HAP-1 (cell line): ENCODE measurements around the gene GSK3A.
A peak's percentile ranks its signal among the peaks of the same experiment; 100 is the strongest.

ENCODE experiments used
- DNase-seq, 2 experiments: peaks; one replicate each; pipeline ENCODE4 v3.0.0-alpha.2; 2016 to 2020; ENCODE audit warnings: low spot score in 2 of 2
- H3K27me3 ChIP-seq: fragments of 250-450 bp; sonication (Bioruptor Pico); 2 replicates; pipeline ENCODE4 v1.5.1; 2020; ENCODE audit warnings: low read depth, mild to moderate bottlenecking, moderate library complexity
- H3K36me3 ChIP-seq: fragments of 250-450 bp; sonication (Bioruptor Pico); replicated peaks from 2 replicates; pipeline ENCODE4 v1.5.1; 2020; ENCODE audit warnings: mild to moderate bottlenecking
- H3K4me1 ChIP-seq: fragments of 250-450 bp; sonication (Bioruptor Pico); 2 replicates; pipeline ENCODE4 v1.5.1; 2020; ENCODE audit warnings: mild to moderate bottlenecking
- H3K4me3 ChIP-seq: fragments of 250-450 bp; sonication (Bioruptor Pico); 2 replicates; pipeline ENCODE4 v1.5.1; 2020; ENCODE audit warnings: mild to moderate bottlenecking, moderate library complexity
- H3K9me3 ChIP-seq: fragments of 250-450 bp; sonication (Bioruptor Pico); 2 replicates; pipeline ENCODE4 v1.5.1; 2020; ENCODE audit warnings: mild to moderate bottlenecking, moderate library complexity
- in situ Hi-C: fragments of 300-500 bp; cut with MboI; formaldehyde crosslinking; loops from 3 replicates; pipeline ENCODE4 v1.14.3; 2020; ENCODE audit warnings: low sequenced_read_pairs, inconsistent platforms, mixed read lengths

The GSK3A gene

DNA sequence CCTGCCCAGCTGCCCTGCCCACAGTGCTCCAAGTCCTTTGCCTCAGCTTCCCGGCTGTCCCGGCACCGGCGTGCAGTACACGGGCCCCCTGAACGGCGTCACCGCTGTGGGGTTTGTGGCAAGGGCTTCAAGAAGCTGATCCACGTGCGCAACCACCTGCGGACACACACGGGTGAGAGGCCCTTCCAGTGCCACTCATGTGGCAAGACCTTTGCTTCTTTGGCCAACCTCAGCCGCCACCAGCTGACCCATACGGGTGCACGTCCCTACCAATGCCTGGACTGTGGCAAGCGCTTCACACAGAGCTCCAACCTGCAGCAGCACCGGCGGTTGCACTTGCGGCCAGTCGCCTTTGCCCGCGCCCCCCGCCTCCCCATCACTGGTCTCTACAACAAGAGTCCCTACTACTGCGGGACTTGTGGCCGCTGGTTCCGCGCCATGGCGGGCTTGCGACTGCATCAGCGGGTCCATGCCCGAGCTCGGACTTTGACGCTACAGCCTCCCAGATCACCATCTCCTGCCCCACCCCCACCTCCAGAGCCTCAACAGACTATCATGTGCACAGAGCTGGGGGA, 16.6 kb downstream of the GSK3A start:
- H3K27me3 ChIP-seq, result no peaks in the 10 kb centered on the region
- in situ Hi-C loops, result no loop called here
- no peak for DNase-seq
- H3K4me3 ChIP-seq, result no peak overlapping the region
- H3K9me3 ChIP-seq, result no peaks in the 10 kb centered on the region
- H3K4me1 ChIP-seq, result peaks cover 5% of the 10 kb centered on the region
- H3K36me3 ChIP-seq, result peaks cover 66% of the 10 kb centered on the region

- no peak overlapping the region for H3K4me3 ChIP-seq
- in situ Hi-C loops, result no loop called here
Measured at GRCh38 chr19:42224940-42225717, 17.3 kb downstream of the GSK3A start.

GRCh38 chr19:42220751-42221097, 21.7 kb downstream of the GSK3A start:
- Histone ChIP-seq H3K36me3 (peaks cover 25% of the 10 kb centered on the region), H3K9me3 (no peaks in the 10 kb centered on the region), H3K4me3 (peak overlapping the region; percentile 69), H3K27me3 (no peaks in the 10 kb centered on the region), H3K4me1 (peaks cover 31% of the 10 kb centered on the region)
- DNase-seq, result no peak
- in situ Hi-C loops, result no loop called here

More at GRCh38 chr19:42224940-42225717, 17.3 kb downstream of the GSK3A start:
- H3K36me3 ChIP-seq, result peaks cover 62% of the 10 kb centered on the region
- no peak for DNase-seq
- H3K9me3 ChIP-seq, result no peaks in the 10 kb centered on the region
- H3K4me1 ChIP-seq, result peaks cover 6% of the 10 kb centered on the region
- H3K27me3 ChIP-seq, result no peaks in the 10 kb centered on the region

- peak; percentile 96 to 99 for DNase-seq
- Histone ChIP-seq H3K4me3 (peak within 1 kb of the TSS; percentile 69), H3K27me3 (no peaks in the 10 kb centered on the region), H3K36me3 (peaks cover 18% of the 10 kb centered on the region), H3K4me1 (peaks cover 31% of the 10 kb centered on the region), H3K9me3 (no peaks in the 10 kb centered on the region)
- in situ Hi-C loops, result no loop called here
Measured at GRCh38 chr19:42219812-42220750, 22.3 kb downstream of the GSK3A start, which contains the start of gene ZNF526. Gene ZNF526 (plus strand): TSS chr19:42220312. CDS start chr19:42224404, 4,092 bp downstream.

DNA sequence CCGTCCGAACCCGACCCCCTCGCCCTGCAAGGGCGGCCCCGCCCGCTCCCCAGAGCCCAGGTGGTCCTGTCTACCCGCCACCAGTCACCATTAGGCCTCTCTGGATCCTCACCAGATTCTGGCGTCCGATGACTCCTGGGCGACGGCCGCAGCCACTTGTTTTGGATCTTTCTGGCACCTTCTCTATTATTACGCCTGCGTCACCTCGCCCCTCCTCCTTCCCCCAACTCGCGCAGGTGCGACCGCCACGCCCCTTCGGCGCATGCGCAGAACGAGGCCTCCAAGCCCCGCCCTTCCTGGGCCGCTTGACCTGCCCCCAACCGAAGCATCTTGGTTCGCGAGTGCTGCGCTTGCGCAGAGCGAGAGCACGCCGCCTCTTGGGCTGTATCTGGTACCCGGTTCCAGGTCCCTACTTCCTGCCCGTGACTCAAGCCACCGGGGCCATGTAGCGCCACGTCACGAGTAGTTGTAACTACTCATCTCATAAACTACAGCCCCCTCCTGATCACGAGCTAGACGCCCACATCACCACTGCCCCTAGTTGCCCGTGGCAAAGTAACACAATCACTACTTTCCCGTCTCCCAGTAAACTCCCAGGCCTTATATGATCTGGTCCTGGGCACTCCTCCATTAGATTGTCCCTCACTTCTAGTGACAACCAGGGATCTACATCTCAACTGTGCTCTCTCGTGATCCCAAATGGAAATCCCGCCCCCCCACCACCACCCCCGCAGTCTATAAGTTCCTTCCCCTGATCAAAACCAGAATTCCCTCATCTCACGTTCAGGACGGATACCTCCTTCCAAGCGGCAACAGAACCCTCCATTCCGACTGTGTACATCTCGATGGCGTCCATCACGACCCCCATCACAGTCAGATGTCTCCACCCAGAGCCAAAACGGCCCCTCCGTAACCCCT, 24.6 kb downstream of the GSK3A start, which contains the start of gene DEDD2:
DEDD2 (minus strand) TSS at position 158 of the 918 bp plus-strand sequence. CDS start 670 bp downstream, outside the sequence.
- H3K27me3 ChIP-seq, result no peaks in the 10 kb centered on the region
- in situ Hi-C loops, result no loop called here
- H3K9me3 ChIP-seq, result no peaks in the 10 kb centered on the region
- peaks cover 31% of the 10 kb centered on the region for H3K4me1 ChIP-seq
- DNase-seq, result peak; percentile 83 to 97
- H3K36me3 ChIP-seq, result peaks cover 27% of the 10 kb centered on the region
- peak within 1 kb of the TSS; percentile 66 for H3K4me3 ChIP-seq

DNA sequence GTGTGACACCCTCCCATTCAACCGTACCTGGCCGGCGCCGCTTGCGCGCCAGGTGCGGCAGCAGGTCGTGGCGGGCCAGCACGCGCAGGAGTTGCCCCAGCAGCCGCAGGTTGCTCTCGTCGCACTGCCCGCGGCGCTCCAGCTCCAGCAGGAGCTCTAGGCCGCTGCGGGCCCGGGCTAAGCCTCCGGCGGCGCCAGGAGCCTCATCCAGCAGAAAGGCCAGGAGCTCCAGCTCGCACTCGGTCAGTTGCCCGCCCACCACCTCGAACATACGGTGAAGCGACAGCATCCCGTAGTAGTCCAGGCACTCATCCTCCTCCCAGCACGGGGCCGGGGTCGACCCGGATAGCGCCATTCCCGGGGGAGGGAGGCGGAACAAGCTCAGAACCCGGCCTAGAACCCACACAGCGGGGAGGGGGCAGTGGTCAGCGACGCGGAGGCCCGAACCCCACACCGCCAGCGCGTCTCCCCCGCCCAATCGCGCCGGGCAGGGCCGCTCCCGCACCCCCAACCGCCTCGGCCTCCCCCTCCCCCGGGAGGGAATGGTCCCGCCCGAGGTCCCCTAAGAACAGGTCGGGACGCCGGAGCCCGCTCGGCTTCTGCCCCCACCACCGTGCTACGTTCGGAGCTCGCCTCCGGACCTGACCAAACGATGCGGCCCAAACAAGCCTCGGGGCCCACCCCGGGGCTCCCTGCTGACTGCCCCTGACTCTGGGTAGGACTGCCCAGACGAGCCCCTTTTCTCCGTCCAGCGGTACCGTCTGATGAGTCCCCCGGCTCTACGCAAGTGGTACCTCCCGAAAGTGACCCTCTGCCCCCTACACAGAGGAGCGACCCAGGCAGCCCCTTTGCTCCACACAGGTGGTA, 25.5 kb downstream of the GSK3A start:
- Histone ChIP-seq H3K27me3 (no peaks in the 10 kb centered on the region), H3K36me3 (peaks cover 27% of the 10 kb centered on the region), H3K4me3 (peak overlapping the region; percentile 66), H3K4me1 (peaks cover 31% of the 10 kb centered on the region), H3K9me3 (no peaks in the 10 kb centered on the region)
- DNase-seq, result peak; percentile 11 to 66
- in situ Hi-C loops, result no loop called here

DNA sequence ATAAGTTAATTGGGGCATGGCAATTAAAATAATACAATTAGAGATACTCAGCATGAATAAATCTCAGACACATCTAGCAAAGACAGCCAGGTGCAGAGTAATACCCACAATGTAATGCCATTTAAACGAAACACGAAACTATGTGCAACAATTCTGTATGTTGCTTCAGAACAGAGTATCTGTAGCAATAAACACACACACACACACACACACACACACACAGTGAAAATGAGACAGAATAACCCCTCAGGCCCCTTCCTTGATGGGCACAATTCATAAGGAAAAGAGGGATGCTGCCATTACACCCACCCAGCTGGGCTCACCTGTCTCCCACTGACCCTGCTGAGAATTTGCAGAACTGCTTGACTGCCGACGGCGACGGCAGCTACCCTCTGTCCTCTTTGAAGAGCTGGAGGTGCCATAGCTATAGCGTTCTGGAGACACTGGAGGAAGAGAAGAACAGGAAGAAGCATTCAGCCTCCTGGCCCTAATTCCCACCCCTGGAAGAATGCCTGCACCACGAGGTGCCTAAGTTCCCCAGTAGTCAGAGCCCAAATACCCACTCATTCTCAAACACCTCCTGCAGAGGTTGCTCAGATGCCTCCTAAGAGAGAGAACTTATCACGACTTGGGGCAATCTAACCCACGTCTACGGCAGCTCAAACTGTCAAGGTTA, 27.5 kb downstream of the GSK3A start:
- Histone ChIP-seq H3K4me1 (peaks cover 26% of the 10 kb centered on the region), H3K9me3 (no peaks in the 10 kb centered on the region), H3K4me3 (no peak overlapping the region), H3K36me3 (peaks cover 35% of the 10 kb centered on the region), H3K27me3 (no peaks in the 10 kb centered on the region)
- no peak for DNase-seq
- in situ Hi-C loops, result no loop called here

GRCh38 chr19:42212886-42213285, 29.5 kb downstream of the GSK3A start:
- H3K4me3 ChIP-seq, result no peak overlapping the region
- peaks cover 54% of the 10 kb centered on the region for H3K36me3 ChIP-seq
- in situ Hi-C loops, result no loop called here
- H3K27me3 ChIP-seq, result no peaks in the 10 kb centered on the region
- no peaks in the 10 kb centered on the region for H3K9me3 ChIP-seq
- peaks cover 9% of the 10 kb centered on the region for H3K4me1 ChIP-seq
- DNase-seq, result no peak

DNA sequence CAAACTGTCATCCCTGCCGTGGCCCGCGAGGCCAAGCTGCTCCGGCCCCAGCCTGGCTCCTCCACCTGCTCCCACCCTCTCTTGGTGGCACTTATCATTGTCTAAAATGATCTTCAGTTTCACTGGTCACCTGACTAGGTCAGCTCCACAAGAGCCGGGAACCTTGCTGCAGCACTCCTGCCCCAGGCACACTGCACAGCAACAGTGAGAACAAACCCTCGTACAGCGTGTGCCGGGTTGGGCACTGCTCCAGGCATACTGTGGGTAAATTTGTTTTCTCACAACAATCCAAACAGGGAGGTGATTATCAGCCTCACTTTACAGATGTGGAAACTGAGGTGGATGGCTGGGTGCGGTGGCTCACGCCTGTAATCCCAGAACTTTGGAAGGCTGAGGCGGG, 33.8 kb downstream of the GSK3A start:
- H3K9me3 ChIP-seq, result no peaks in the 10 kb centered on the region
- no peaks in the 10 kb centered on the region for H3K4me1 ChIP-seq
- no peaks in the 10 kb centered on the region for H3K27me3 ChIP-seq
- peaks cover 64% of the 10 kb centered on the region for H3K36me3 ChIP-seq
- in situ Hi-C loops, result no loop called here
- DNase-seq, result no peak
- H3K4me3 ChIP-seq, result no peak overlapping the region

GRCh38 chr19:42207767-42208271, 34.6 kb downstream of the GSK3A start:
- in situ Hi-C loops, result no loop called here
- H3K9me3 ChIP-seq, result no peaks in the 10 kb centered on the region
- H3K27me3 ChIP-seq, result no peaks in the 10 kb centered on the region
- no peak for DNase-seq
- H3K4me1 ChIP-seq, result no peaks in the 10 kb centered on the region
- H3K4me3 ChIP-seq, result no peak overlapping the region
- H3K36me3 ChIP-seq, result peaks cover 64% of the 10 kb centered on the region

GRCh38 chr19:42206871-42207755, 35.3 kb downstream of the GSK3A start:
- in situ Hi-C loops, result no loop called here
- no peak for DNase-seq
- no peak overlapping the region for H3K4me3 ChIP-seq
- H3K27me3 ChIP-seq, result no peaks in the 10 kb centered on the region
- peaks cover 68% of the 10 kb centered on the region for H3K36me3 ChIP-seq
- no peaks in the 10 kb centered on the region for H3K9me3 ChIP-seq
- H3K4me1 ChIP-seq, result no peaks in the 10 kb centered on the region
